ENCODE results near the gene ADPRS. TPM values are rescaled to one million over a fixed set of nuclear protein-coding genes. Genes with fewer than 3 reads are reported as not detected.

The ADPRS gene
- total RNA-seq, 1 donor from 2014 or later: 50.0 TPM

DNA sequence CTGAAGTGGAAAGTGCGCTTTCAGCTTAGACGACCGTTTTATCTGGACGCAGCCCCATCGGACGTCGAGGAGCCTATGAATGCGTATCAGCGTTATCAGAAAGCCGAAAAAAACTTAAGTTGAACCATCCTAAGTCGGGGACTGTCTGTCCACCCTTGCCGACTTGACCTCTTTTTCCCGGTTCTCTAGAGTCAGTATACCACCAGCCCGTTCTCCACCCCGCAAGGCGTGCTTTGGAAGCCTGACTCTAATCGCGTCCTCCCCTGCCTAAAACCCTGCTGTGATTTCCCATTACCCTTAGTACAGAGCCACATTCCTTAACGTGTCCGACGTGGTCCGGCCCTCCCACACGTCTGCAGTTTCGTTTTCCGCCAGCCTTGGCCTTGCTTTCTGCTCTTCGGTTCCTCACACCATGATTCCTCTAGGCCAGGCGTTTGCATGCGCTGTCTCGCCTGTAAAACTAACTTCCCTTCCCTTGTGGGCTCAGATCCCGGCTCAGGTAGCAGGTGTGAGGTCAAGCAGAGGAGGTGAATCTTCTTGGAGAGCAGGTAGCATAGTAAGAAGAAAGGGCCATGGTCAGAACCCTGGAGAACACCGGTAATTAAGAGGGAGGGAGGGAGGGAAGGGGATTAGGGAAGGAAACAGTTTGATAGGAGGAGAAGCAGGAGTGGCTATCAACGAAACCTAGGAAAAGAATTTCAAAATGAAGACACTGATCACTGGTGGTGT, 865 bp downstream of the ADPRS start:
- TF ChIP-seq, protein P1, sequence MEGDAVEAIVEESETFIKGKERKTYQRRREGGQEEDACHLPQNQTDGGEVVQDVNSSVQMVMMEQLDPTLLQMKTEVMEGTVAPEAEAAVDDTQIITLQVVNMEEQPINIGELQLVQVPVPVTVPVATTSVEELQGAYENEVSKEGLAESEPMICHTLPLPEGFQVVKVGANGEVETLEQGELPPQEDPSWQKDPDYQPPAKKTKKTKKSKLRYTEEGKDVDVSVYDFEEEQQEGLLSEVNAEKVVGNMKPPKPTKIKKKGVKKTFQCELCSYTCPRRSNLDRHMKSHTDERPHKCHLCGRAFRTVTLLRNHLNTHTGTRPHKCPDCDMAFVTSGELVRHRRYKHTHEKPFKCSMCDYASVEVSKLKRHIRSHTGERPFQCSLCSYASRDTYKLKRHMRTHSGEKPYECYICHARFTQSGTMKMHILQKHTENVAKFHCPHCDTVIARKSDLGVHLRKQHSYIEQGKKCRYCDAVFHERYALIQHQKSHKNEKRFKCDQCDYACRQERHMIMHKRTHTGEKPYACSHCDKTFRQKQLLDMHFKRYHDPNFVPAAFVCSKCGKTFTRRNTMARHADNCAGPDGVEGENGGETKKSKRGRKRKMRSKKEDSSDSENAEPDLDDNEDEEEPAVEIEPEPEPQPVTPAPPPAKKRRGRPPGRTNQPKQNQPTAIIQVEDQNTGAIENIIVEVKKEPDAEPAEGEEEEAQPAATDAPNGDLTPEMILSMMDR (IDR thresholded peaks at IDR 0.05; ENCODE audit: insufficient read depth, low read length, severe bottlenecking): no peak
- Histone ChIP-seq H3K36me3 (ENCODE audit: control insufficient read depth, insufficient read depth, low read length) (peaks cover 30% of the 10 kb centered on the region), H3K27me3 (ENCODE audit: control insufficient read depth, insufficient read depth, low read length) (no peaks in the 10 kb centered on the region), H3K4me3 (ENCODE audit: low read depth, low read length) (peak overlapping the region; percentile 93)
- DNase-seq (ENCODE audit: low read depth) (no peak), FAIRE-seq (peak; percentile 36)

DNA sequence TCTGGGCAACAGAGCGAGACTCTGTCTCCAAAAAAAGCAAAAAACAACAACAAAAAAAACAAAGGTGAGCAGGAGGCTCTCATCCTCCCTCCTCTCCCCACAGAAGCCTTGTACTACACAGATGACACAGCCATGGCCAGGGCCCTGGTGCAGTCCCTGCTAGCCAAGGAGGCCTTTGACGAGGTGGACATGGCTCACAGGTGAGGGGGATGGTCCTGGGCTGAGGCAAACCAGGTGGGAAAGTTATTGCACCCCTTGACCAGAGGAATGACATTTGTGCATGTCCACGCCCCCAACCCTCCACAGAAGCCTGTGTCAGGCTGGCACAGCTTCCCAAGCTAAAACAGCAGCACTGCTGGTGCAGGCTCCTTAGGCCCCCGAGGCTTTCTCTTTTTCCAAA, 2.4 kb downstream of the ADPRS start:
- Histone ChIP-seq H3K27me3 (ENCODE audit: control insufficient read depth, insufficient read depth, low read length) (no peaks in the 10 kb centered on the region), H3K4me3 (ENCODE audit: low read depth, low read length) (no peak overlapping the region), H3K36me3 (ENCODE audit: control insufficient read depth, insufficient read depth, low read length) (peaks cover 34% of the 10 kb centered on the region)
- FAIRE-seq (no peak), DNase-seq (ENCODE audit: low read depth) (no peak)
- TF ChIP-seq, protein P1 (IDR thresholded peaks at IDR 0.05; ENCODE audit: insufficient read depth, low read length, severe bottlenecking): no peak

DNA sequence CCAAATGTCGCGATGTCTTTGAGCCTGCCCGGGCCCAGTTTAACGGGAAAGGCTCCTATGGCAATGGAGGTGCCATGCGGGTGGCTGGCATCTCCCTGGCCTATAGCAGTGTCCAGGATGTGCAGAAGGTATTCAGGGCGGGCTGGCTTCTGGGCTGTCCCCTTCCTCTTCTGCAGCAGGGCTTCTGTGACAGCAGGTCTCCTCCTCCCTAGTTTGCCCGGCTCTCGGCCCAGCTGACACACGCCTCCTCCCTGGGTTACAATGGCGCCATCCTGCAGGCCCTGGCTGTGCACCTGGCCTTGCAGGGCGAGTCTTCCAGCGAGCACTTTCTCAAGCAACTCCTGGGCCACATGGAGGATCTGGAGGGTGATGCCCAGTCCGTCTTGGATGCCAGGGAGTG, 3.0 kb downstream of the ADPRS start:
- FAIRE-seq (no peak), DNase-seq (ENCODE audit: low read depth) (no peak)
- Histone ChIP-seq H3K4me3 (ENCODE audit: low read depth, low read length) (no peak overlapping the region), H3K27me3 (ENCODE audit: control insufficient read depth, insufficient read depth, low read length) (no peaks in the 10 kb centered on the region), H3K36me3 (ENCODE audit: control insufficient read depth, insufficient read depth, low read length) (peaks cover 34% of the 10 kb centered on the region)
- TF ChIP-seq, protein P1 (IDR thresholded peaks at IDR 0.05; ENCODE audit: insufficient read depth, low read length, severe bottlenecking): no peak

DNA sequence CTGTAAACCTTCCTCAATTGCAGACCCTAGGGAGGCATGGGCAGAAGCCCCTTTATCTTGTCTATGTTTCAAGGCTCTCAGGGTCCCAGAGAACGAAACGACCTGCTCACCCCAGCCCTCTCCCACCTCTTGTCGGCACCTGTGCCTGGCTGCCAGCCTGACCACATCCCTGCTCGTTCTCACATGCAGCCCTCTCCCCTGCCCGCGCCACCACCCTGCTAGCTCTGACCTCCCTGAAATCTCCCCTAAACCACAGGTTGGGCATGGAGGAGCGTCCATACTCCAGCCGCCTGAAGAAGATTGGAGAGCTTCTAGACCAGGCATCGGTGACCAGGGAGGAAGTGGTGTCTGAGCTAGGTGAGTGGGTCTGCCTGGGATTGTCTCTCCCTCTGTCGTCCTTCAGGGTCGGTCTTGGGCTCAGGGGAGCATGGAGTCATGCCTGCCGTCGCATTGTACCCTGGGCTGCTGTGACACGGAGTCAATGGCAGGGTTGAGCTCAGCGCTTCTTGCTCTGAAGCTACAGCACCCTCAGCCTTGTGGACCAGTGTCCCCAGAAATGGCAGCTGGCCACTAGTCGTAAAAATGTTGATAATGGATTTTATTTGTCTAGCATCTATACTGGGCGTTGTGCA, 3.6 kb downstream of the ADPRS start:
- FAIRE-seq: peak; percentile 90
- H3K4me3 ChIP-seq (ENCODE audit: low read depth, low read length): no peak overlapping the region
- DNase-seq (ENCODE audit: low read depth): no peak
- peaks cover 34% of the 10 kb centered on the region for H3K36me3 ChIP-seq (ENCODE audit: control insufficient read depth, insufficient read depth, low read length)
- no peaks in the 10 kb centered on the region for H3K27me3 ChIP-seq (ENCODE audit: control insufficient read depth, insufficient read depth, low read length)
- TF ChIP-seq, protein P1 (IDR thresholded peaks at IDR 0.05; ENCODE audit: insufficient read depth, low read length, severe bottlenecking): no peak

DNA sequence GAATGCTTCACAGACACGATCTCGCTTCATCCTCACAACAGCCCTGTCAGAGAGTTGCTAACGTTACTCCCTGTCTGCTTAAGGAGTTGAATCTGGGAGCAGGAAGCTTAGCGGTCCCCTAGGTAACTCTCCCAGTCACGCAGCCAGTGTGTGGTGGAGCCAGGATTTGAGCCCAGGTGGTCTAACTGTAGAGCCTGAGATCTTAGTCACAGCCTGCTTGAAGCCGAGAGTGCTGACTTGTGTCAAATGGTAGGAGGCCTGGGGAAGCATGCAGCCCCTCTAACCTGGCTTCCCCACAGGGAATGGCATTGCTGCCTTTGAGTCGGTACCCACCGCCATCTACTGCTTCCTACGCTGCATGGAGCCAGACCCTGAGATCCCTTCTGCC, 4.1 kb downstream of the ADPRS start:
- H3K4me3 ChIP-seq (ENCODE audit: low read depth, low read length): no peak overlapping the region
- FAIRE-seq: peak; percentile 7
- TF ChIP-seq, protein P1 (IDR thresholded peaks at IDR 0.05; ENCODE audit: insufficient read depth, low read length, severe bottlenecking): no peak
- peaks cover 34% of the 10 kb centered on the region for H3K36me3 ChIP-seq (ENCODE audit: control insufficient read depth, insufficient read depth, low read length)
- no peaks in the 10 kb centered on the region for H3K27me3 ChIP-seq (ENCODE audit: control insufficient read depth, insufficient read depth, low read length)
- DNase-seq (ENCODE audit: low read depth): no peak
